Epithelial cell of prostate (primary cell): ENCODE results near the gene FYB2.
"Not testable (repeated sequence)": the region's sequence is repeated elsewhere in the genome, so short reads cannot be mapped to it uniquely, and the experiment has no call there.

Experiments used
- DNase-seq: peaks from one replicate; pipeline ENCODE4 v3.0.0-alpha.2; 2011; ENCODE audit warnings: low read depth, low spot score
- H3K27ac ChIP-seq: fragments of 450-650 bp; 2 replicates; pipeline ENCODE4 v1.5.1; 2017; ENCODE audit warnings: mild to moderate bottlenecking

FYB2 gene

GRCh38 chr1:56799605-56800400, 19.4 kb downstream of the FYB2 start:
- DNase-seq = no peak
- no peak overlapping the region for H3K27ac ChIP-seq

- H3K27ac ChIP-seq = no peak overlapping the region
- DNase-seq = no peak
These were observed 21.1 kb downstream of the FYB2 start for GRCh38 chr1:56798053-56798471.

- DNase-seq = no peak
- H3K27ac ChIP-seq = no peak overlapping the region
These were observed 22.0 kb downstream of the FYB2 start for GRCh38 chr1:56797065-56797685.

GRCh38 chr1:56795870-56796269, 23.3 kb downstream of the FYB2 start:
- no peak overlapping the region for H3K27ac ChIP-seq
- no peak for DNase-seq

GRCh38 chr1:56790036-56790435, 29.2 kb downstream of the FYB2 start:
- no peak overlapping the region for H3K27ac ChIP-seq
- no peak for DNase-seq

- DNase-seq = no peak
- H3K27ac ChIP-seq = no peak overlapping the region
These were observed 30.6 kb downstream of the FYB2 start for GRCh38 chr1:56788588-56788987.

- no peak for DNase-seq
- H3K27ac ChIP-seq = no peak overlapping the region
These were observed 31.1 kb downstream of the FYB2 start for GRCh38 chr1:56788102-56788501.

GRCh38 chr1:56787330-56787729, 31.9 kb downstream of the FYB2 start:
- DNase-seq = no peak
- H3K27ac ChIP-seq = no peak overlapping the region

GRCh38 chr1:56782773-56783172, 36.4 kb downstream of the FYB2 start:
- no peak overlapping the region for H3K27ac ChIP-seq
- DNase-seq = no peak

GRCh38 chr1:56780826-56781225, 38.4 kb downstream of the FYB2 start:
- H3K27ac ChIP-seq = no peak overlapping the region
- no peak for DNase-seq

- no peak overlapping the region for H3K27ac ChIP-seq
- DNase-seq = no peak
These were observed 39.0 kb downstream of the FYB2 start for GRCh38 chr1:56780128-56780750.

GRCh38 chr1:56777972-56778371, 41.2 kb downstream of the FYB2 start:
- H3K27ac ChIP-seq = no peak overlapping the region
- DNase-seq = no peak

- H3K27ac ChIP-seq, DNase-seq: not testable (repeated sequence)
These were observed 44.5 kb downstream of the FYB2 start for GRCh38 chr1:56774732-56775131.

GRCh38 chr1:56774067-56774609, 45.1 kb downstream of the FYB2 start:
- DNase-seq = no peak
- no peak overlapping the region for H3K27ac ChIP-seq

- peak; percentile 16 for DNase-seq
- H3K27ac ChIP-seq = no peak overlapping the region
These were observed 45.7 kb downstream of the FYB2 start for GRCh38 chr1:56773341-56774066.

- no peak for DNase-seq
These were observed 47.5 kb downstream of the FYB2 start for GRCh38 chr1:56771717-56772116.

GRCh38 chr1:56758794-56759193, 60.4 kb downstream of the FYB2 start:
- DNase-seq = no peak
- H3K27ac ChIP-seq = no peak overlapping the region

More at GRCh38 chr1:56771717-56772116, 47.5 kb downstream of the FYB2 start:
- no peak overlapping the region for H3K27ac ChIP-seq

GRCh38 chr1:56758135-56758534, 61.1 kb downstream of the FYB2 start:
- DNase-seq = no peak
- no peak overlapping the region for H3K27ac ChIP-seq

GRCh38 chr1:56755911-56756310, 63.3 kb downstream of the FYB2 start:
- H3K27ac ChIP-seq = no peak overlapping the region
- no peak for DNase-seq

- no peak for DNase-seq
These were observed 64.3 kb downstream of the FYB2 start for GRCh38 chr1:56754708-56755479.

More at GRCh38 chr1:56754708-56755479, 64.3 kb downstream of the FYB2 start:
- H3K27ac ChIP-seq = no peak overlapping the region
